Testis (tissue), 2 donors: ENCODE results near the gene RFX1.

Experiments used
- CTCF ChIP-seq, 3 experiments: fragments of 450-650 bp in 2 of 3; fragments of 200-600 bp in 1 of 3; sonication (generic) in 1 of 3; IDR thresholded peaks; one replicate each; pipeline ENCODE4 v1.5.1; 2016 to 2019; ENCODE audit warnings: antibody characterized with exemption in 3 of 3, mild to moderate bottlenecking in 2 of 3, moderate library complexity in 1 of 3
- POLR2A ChIP-seq: fragments of 450-650 bp; IDR thresholded peaks from one replicate; pipeline ENCODE4 v1.6.1; 2017; ENCODE audit warnings: antibody characterized with exemption, mild to moderate bottlenecking, moderate library complexity

DNA sequence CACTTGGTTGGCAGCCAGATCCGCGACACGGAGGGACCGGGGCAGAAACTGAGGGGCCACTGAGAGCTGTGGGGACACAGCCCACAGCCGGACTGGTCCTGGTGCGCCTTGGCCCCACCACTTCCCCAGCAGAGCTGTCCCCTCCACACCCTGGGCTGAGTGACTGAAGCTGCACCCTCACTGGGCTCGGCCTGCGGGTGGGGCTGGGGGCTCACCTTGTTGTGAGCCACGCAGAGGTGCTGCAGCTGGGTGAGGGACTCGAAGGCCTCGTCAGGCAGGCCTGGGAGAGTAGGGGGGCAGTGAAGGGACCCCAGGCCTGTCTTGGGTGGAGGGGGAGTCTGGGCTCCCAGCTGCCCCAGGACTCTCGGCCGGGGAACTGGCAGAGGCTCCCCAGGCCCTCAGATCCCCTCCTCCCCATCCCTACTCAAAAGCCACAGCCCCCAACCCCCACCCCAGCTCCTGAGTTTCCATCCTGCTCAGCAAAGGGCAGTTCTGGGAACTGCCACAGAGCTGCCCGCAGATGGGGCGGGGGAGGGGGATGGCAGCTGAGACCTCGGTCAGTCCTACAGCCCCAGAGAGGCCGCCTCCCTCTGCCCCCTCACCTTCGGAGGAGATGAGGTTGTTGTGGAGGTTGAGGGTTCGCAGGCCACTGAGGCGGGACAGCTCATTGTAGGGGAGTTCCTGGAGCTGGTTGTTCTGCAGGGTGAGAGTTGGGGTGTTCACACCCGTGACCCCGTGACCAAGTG lies 70.2 kb downstream of the RFX1 start:
- TF ChIP-seq CTCF (IDR thresholded peaks at IDR 0.05), result no peak
- TF ChIP-seq POLR2A, result no peak
